Ovary (tissue), 9 donors: ENCODE data around the gene TF. TPM values are rescaled to one million over a fixed set of nuclear protein-coding genes. Genes with fewer than 3 reads are reported as not detected.

ENCODE experiments used
- DNase-seq, 5 donors: peaks; one replicate each; pipeline ENCODE4 v3.0.0-alpha.2; 2019 to 2020
- H3K27ac ChIP-seq, 2 donors: fragments of 200-600 bp; one replicate each; pipeline versions ENCODE4 v1.5.1 to v1.8.0; 2019 to 2022
- H3K27me3 ChIP-seq: fragments of 200-600 bp; one replicate; pipeline ENCODE4 v1.8.0; 2022
- H3K36me3 ChIP-seq: fragments of 200-600 bp; sonication (generic); one replicate; pipeline ENCODE4 v1.5.1; 2019
- H3K4me1 ChIP-seq: one replicate; pipeline ENCODE4 v1.8.1; 2013; ENCODE audit warnings: mild to moderate bottlenecking, moderate library complexity; ENCODE audit not compliant: insufficient read depth
- H3K4me3 ChIP-seq: fragments of 200-600 bp; sonication (generic); one replicate; pipeline ENCODE4 v1.5.1; 2017
- H3K9me3 ChIP-seq, 2 donors: fragments of 200-600 bp in 1 of 2; sonication (generic) in 1 of 2; one replicate each; pipeline versions ENCODE4 v1.5.1 to v1.8.1; 2013 to 2019; ENCODE audit warnings: mild to moderate bottlenecking in 1 of 2, moderate library complexity in 1 of 2
- CTCF ChIP-seq, 3 donors: fragments of 450-650 bp in 2 of 3; fragments of 200-600 bp in 1 of 3; IDR thresholded peaks; one replicate each; pipeline versions ENCODE4 v1.5.1 to v1.8.0; 2016 to 2022; ENCODE audit warnings: antibody characterized with exemption in 3 of 3, mild to moderate bottlenecking in 1 of 3
- EP300 ChIP-seq: sonication (generic); formaldehyde crosslinking; IDR thresholded peaks from one replicate; pipeline ENCODE4 v1.6.1; 2017; ENCODE audit warnings: antibody characterized with exemption
- POLR2A ChIP-seq: fragments of 450-650 bp; IDR thresholded peaks from one replicate; pipeline ENCODE4 v1.6.1; 2017; ENCODE audit warnings: antibody characterized with exemption, mild to moderate bottlenecking, moderate library complexity
- WGBS, 3 donors: extraction: QIAGEN DNeasy Blood & Tissue Kit in 1 of 3; methylation state at CpG; one replicate each; pipeline versions ENCODE4 v1.1.5 to v1.1.7; 2013 to 2017; 5-methylcytosine and 5-hydroxymethylcytosine counted together
- intact Hi-C, 4 donors: fragments of 100-400 bp; cut with DNase I; formaldehyde crosslinking; loops; one replicate each; pipeline versions ENCODE4 v1.11.0 to v1.15.1; 2022 to 2023
- polyA plus RNA-seq, 2 donors: library from polyadenylated mRNA; stranded (reverse); fragments of 200-250 nt in 1 of 2; fragments of 350-450 nt in 1 of 2; fragmentation: Illumina TruSeq in 1 of 2; extraction: RNeasy Lipid Tissue Mini Kit (QIAGEN cat#74804) in 1 of 2; gene quantifications; one replicate each; pipeline ENCODE4 v1.2.3, GENCODE V29; 2013 to 2014
- total RNA-seq, 7 donors: library from RNA; depleted of rRNA in 2 of 7; stranded (reverse); fragments of >200 nt in 2 of 7; fragmentation: NEBNext Ultra II Directional in 3 of 7; extraction: Animal tissue kit (Norgen Biotek cat#: 25700) in 3 of 7; gene quantifications; one replicate each; pipeline versions ENCODE4 v1.1.0 to v1.2.4, GENCODE V29; 2016 to 2023
- donor health status: DM: no; HTN: no; CAD: no; lungs with moderate emphysema.
- donor health status: DM: no; HTN: no; CAD: no.
- donor health status: Bipolar disorder and iron deficiency.
- donor health status: DM: yes; HTN: yes; CAD: no.
- donor health status: DM: no; HTN: no; CAD: no.
- donor health status: DM: yes; HTN: yes; CAD: no.

The TF gene
- total and polyA plus RNA-seq, 9 donors, result under 0.01 to 18.1 (median 2.0) TPM

DNA sequence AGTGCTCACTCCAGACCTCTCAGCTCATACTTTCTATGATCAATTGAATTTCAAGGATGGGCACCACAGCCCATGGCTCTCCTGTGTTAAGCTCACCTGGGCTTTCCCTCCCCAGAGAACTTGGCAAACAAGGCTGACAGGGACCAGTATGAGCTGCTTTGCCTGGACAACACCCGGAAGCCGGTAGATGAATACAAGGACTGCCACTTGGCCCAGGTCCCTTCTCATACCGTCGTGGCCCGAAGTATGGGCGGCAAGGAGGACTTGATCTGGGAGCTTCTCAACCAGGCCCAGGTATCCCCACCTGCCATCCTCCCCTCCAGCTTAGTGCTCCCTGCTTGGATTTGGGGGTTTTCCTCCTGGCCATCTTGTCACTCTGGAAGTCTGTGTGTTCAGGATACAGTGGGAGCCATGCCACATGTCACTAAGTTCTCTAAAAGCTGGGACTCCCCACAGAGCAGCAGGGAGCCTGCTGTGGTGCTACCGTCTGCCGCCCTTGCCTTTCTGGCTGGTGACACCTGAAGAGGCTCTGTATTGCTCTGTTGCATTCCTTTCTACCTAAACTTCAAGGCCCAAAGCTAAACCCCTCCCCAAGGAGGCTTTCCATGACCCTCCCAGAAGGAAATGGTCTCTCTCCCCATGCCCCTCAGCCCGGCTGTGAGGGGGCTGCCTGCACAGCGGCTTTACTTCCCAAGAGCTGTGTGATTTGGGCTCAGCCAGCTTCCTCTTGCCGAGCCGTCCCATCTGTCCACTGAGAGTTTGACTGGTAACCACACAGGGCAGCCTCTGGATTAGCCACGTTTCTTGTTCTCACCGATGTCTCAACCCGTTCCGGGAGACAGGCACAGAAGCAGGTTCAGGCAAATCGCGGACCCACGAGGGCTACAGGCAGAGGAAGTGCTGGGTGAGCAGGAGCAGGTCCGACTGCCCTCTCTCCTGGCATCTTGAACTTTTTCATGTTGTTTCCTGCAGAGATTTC, 10.8 kb downstream of the TF start:
- Histone ChIP-seq H3K4me1 (no peaks in the 10 kb centered on the region), H3K4me3 (no peak overlapping the region), H3K27ac (no peak overlapping the region), H3K36me3 (no peaks in the 10 kb centered on the region), H3K9me3 (no peaks in the 10 kb centered on the region), H3K27me3 (no peaks in the 10 kb centered on the region)
- DNase-seq, result no peak
- 73 to 82% (median 74%) methylated on average over 20 of the region's 20 CpGs for WGBS, 3 donors
- intact Hi-C loops, result no loop called here
- TF ChIP-seq POLR2A, result no peak
- no peak for TF ChIP-seq CTCF (IDR thresholded peaks at IDR 0.05)
- no peak for TF ChIP-seq EP300

DNA sequence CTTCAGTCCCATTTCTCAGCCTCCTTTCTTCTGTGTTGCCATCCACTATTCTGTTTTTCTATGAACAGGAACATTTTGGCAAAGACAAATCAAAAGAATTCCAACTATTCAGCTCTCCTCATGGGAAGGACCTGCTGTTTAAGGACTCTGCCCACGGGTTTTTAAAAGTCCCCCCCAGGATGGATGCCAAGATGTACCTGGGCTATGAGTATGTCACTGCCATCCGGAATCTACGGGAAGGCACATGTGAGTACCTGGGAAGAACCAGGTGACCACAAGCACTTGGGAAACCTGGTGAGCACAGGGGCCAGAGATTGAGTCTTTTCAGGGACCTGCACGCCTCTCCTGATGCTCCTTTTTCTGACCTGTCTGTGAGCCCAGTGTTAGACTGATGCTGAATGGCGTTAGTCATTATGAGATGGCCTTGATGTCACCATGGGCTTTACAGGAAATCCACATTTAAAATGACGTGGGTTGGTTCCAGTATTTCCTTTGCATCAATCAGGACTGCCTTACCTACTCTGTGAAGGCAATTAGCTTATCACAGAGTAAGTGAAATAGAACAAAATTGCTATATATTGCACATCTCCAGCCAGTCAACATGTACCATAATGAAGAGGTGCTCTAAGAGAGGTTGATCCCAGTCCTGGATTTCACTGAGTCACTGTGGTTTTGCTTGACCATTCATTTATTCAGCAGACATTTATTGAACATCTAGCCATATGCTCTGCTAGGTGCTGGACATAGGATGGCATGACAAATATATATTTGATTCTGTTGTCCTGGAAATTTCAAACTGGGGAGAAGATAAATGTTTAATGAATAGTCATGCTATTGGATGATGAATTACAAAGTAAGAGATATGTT, 11.7 kb downstream of the TF start:
- WGBS, 3 donors, result 60 to 69% (median 61%) methylated on average over 6 of the region's 6 CpGs

GRCh38 chr3:133758568-133758928, 12.4 kb downstream of the TF start:
- TF ChIP-seq EP300, result no peak
- H3K36me3 ChIP-seq, result no peaks in the 10 kb centered on the region
- no peak overlapping the region for H3K4me3 ChIP-seq
- WGBS, 3 donors, result 30 to 56% (median 34%) methylated on average over 1 of the region's 1 CpG
- intact Hi-C loops, result no loop called here
- no peak overlapping the region for H3K27ac ChIP-seq
- no peaks in the 10 kb centered on the region for H3K4me1 ChIP-seq
- H3K9me3 ChIP-seq, result no peaks in the 10 kb centered on the region
- no peak for DNase-seq
- no peaks in the 10 kb centered on the region for H3K27me3 ChIP-seq

More for the DNA sequence above, 11.7 kb downstream of the TF start:
- Histone ChIP-seq H3K4me1 (no peaks in the 10 kb centered on the region), H3K36me3 (no peaks in the 10 kb centered on the region), H3K9me3 (no peaks in the 10 kb centered on the region), H3K4me3 (no peak overlapping the region), H3K27me3 (no peaks in the 10 kb centered on the region), H3K27ac (no peak overlapping the region)
- TF ChIP-seq EP300 (no peak), CTCF (IDR thresholded peaks at IDR 0.05) (no peak), POLR2A (no peak)
- DNase-seq, result no peak
- intact Hi-C loops, result no loop called here

DNA sequence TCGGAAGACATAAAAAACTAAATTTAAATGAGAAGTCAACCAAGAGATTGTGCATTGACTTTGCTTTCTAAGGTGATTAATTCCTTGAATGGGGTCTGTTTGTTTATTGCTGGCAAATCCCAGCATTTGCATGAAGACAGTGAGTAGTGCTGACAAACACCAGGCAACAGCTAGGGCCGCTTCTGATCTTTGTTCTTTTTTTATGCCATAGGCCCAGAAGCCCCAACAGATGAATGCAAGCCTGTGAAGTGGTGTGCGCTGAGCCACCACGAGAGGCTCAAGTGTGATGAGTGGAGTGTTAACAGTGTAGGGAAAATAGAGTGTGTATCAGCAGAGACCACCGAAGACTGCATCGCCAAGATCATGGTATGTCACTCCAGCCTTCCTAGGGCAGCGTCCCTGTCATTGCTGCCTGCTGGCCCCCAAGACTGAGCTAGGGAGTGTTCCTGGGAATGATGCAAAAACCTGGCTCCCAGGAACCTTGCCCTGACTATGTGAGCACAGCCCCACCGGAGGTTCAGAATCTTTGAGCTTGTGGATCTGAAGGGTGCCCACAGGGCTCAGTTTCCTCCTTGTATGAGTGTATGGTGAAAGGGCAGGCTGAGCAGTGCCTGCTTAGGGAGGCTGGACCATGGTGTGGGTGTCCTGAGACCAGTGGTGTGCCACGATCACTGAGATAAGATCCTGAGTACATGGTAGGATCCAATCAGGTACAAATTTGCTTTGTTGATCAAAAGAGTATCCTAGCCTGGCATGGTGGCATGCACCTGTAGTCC, 13.0 kb downstream of the TF start:
- WGBS, 3 donors, result 89 to 94% (median 93%) methylated on average over 9 of the region's 9 CpGs
- no peak for DNase-seq
- intact Hi-C loops, result no loop called here
- no peaks in the 10 kb centered on the region for H3K9me3 ChIP-seq
- H3K27me3 ChIP-seq, result no peaks in the 10 kb centered on the region
- H3K4me3 ChIP-seq, result no peak overlapping the region
- H3K27ac ChIP-seq, result no peak overlapping the region
- H3K36me3 ChIP-seq, result no peaks in the 10 kb centered on the region
- TF ChIP-seq EP300 (no peak), CTCF (IDR thresholded peaks at IDR 0.05) (no peak), POLR2A (no peak)
- H3K4me1 ChIP-seq, result no peaks in the 10 kb centered on the region
